Smooth muscle cell (in vitro differentiated cells): ENCODE data around the gene ZRANB3. TPM values are rescaled to one million over a fixed set of nuclear protein-coding genes. Genes with fewer than 3 reads are reported as not detected.

Source experiments
- DNase-seq: peaks from one replicate; lab custom pipeline; 2025; ENCODE audit not compliant: unreplicated experiment; lab: John Stamatoyannopoulos, UW
- H2AFZ ChIP-seq: fragments of 200-600 bp; sonication (generic); 2 replicates; pipeline ENCODE4 v1.6.0; 2016; ENCODE audit warnings: antibody characterized with exemption, low read depth, mild to moderate bottlenecking
- H3F3A ChIP-seq: fragments of 200-600 bp; sonication (generic); 2 replicates; pipeline ENCODE4 v1.6.0; 2017; ENCODE audit warnings: antibody characterized with exemption, low read depth
- H3K27ac ChIP-seq: fragments of 200-600 bp; sonication (generic); 2 replicates; pipeline ENCODE4 v1.5.1; 2016; ENCODE audit warnings: low read depth, mild to moderate bottlenecking
- H3K27me3 ChIP-seq: fragments of 200-600 bp; sonication (generic); 2 replicates; pipeline ENCODE4 v1.6.1; 2016; ENCODE audit warnings: low read depth, mild to moderate bottlenecking
- H3K36me3 ChIP-seq: fragments of 200-600 bp; sonication (generic); 2 replicates; pipeline ENCODE4 v1.5.1; 2016; ENCODE audit warnings: low read depth
- H3K4me1 ChIP-seq: fragments of 200-600 bp; sonication (generic); 2 replicates; pipeline ENCODE4 v1.5.1; 2016; ENCODE audit warnings: low read depth
- H3K4me2 ChIP-seq: fragments of 200-600 bp; sonication (generic); 2 replicates; pipeline ENCODE4 v1.6.0; 2016; ENCODE audit warnings: mild to moderate bottlenecking
- H3K4me3 ChIP-seq: fragments of 200-600 bp; sonication (generic); 2 replicates; pipeline ENCODE4 v1.5.1; 2016; ENCODE audit warnings: mild to moderate bottlenecking
- H3K79me2 ChIP-seq: fragments of 200-600 bp; sonication (generic); 2 replicates; pipeline ENCODE4 v1.6.0; 2016; ENCODE audit warnings: low read depth, mild to moderate bottlenecking
- H3K9ac ChIP-seq: fragments of 200-600 bp; sonication (generic); 2 replicates; pipeline ENCODE4 v1.6.0; 2016; ENCODE audit warnings: low read depth
- H3K9me3 ChIP-seq: fragments of 200-600 bp; sonication (generic); replicated peaks from 2 replicates; pipeline ENCODE4 v1.5.1; 2016; ENCODE audit warnings: low read depth
- H4K20me1 ChIP-seq: fragments of 200-600 bp; sonication (generic); 2 replicates; pipeline ENCODE4 v1.6.0; 2016; ENCODE audit warnings: low read depth
- CTCF ChIP-seq: fragments of 200-600 bp; sonication (generic); IDR thresholded peaks from 2 replicates; pipeline ENCODE4 v1.5.1; 2017; ENCODE audit warnings: borderline replicate concordance, mild to moderate bottlenecking, antibody characterized with exemption; ENCODE audit not compliant: insufficient read depth, poor library complexity, severe bottlenecking
- WGBS: methylation state at CpG from one replicate; pipeline ENCODE4 v1.1.7; 2016; ENCODE audit warnings: low lambda C conversion rate; 5-methylcytosine and 5-hydroxymethylcytosine counted together
- polyA plus RNA-seq: library from polyadenylated mRNA; unstranded; fragments of >200 nt; fragmentation: Nextera tagmentation; extraction: Ambion mirVana; gene quantifications from 2 replicates; pipeline ENCODE4 v1.2.1, GENCODE V29; 2016
- total RNA-seq: library from RNA; depleted of rRNA; stranded (reverse); fragments of >200 nt; gene quantifications from 2 replicates; pipeline ENCODE4 v1.2.3, GENCODE V29; 2014

ZRANB3 gene
- total and polyA plus RNA-seq, 2 experiments from 2014 or later = 1.9 to 4.1 TPM

- Histone ChIP-seq H3K4me3 (no peak overlapping the region), H3K9me3 (no peaks in the 10 kb centered on the region), H3F3A (no peaks in the 10 kb centered on the region), H3K9ac (no peak overlapping the region), H3K27ac (no peak overlapping the region), H3K27me3 (no peaks in the 10 kb centered on the region), H3K36me3 (no peaks in the 10 kb centered on the region), H3K79me2 (no peaks in the 10 kb centered on the region), H4K20me1 (no peaks in the 10 kb centered on the region), H2AFZ (no peak overlapping the region), H3K4me2 (no peak overlapping the region), H3K4me1 (no peaks in the 10 kb centered on the region)
- TF ChIP-seq CTCF = no peak
- 90% methylated on average over 1 of the region's 1 CpG for WGBS
- DNase-seq = no peak
Observed at GRCh38 chr2:135226961-135227360, 304.1 kb downstream of the ZRANB3 start.

DNA sequence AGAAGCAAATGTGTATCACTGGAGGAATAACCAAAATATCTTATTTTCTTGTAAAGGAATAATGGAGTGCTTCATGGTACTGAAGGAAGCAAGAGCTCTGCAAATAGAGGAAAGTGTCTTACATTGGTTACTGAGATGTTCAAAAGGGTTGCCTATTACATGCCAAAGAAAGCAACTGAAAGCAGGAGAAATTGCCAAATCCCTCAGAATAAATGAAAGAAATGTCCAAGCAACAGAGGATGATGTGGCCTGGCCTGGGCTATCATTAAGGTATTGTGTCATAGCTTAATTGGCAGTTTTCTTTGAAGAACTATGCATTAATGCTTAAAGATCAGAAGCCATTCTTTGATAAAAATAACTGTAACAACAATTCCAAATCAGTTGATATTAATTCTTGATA lies 305.2 kb downstream of the ZRANB3 start:
- Histone ChIP-seq H2AFZ (no peak overlapping the region), H3F3A (no peaks in the 10 kb centered on the region), H3K4me2 (no peak overlapping the region), H3K36me3 (no peaks in the 10 kb centered on the region), H4K20me1 (no peaks in the 10 kb centered on the region), H3K9ac (no peak overlapping the region), H3K4me1 (no peaks in the 10 kb centered on the region), H3K27me3 (no peaks in the 10 kb centered on the region), H3K9me3 (no peaks in the 10 kb centered on the region), H3K27ac (no peak overlapping the region), H3K4me3 (no peak overlapping the region), H3K79me2 (no peaks in the 10 kb centered on the region)
- no peak for TF ChIP-seq CTCF
- no peak for DNase-seq

GRCh38 chr2:135219226-135219625 lies 311.8 kb downstream of the ZRANB3 start:
- H3K4me3 ChIP-seq = no peak overlapping the region
- H3K27me3 ChIP-seq = no peaks in the 10 kb centered on the region
- H3K79me2 ChIP-seq = no peaks in the 10 kb centered on the region

More at GRCh38 chr2:135219226-135219625, 311.8 kb downstream of the ZRANB3 start:
- Histone ChIP-seq H2AFZ (no peak overlapping the region), H3K9ac (no peak overlapping the region), H3K4me2 (no peak overlapping the region), H3F3A (no peaks in the 10 kb centered on the region), H3K27ac (no peak overlapping the region), H3K36me3 (no peaks in the 10 kb centered on the region), H4K20me1 (no peaks in the 10 kb centered on the region), H3K4me1 (no peaks in the 10 kb centered on the region), H3K9me3 (no peaks in the 10 kb centered on the region)
- 97% methylated on average over 1 of the region's 1 CpG for WGBS
- DNase-seq = no peak
- no peak for TF ChIP-seq CTCF
